HCT116 (cell line): ENCODE results near the gene ARSI. TPM values are rescaled to one million over a fixed set of nuclear protein-coding genes. Genes with fewer than 3 reads are reported as not detected.

Experiments
- ATAC-seq: fragments of 200-7000 bp; cut with Tn5 transposase; 2 replicates; pipeline ENCODE4 v1.9.1; 2020; ENCODE audit warnings: mild to moderate bottlenecking, moderate library complexity
- BruUV-seq: library from RNA; stranded (reverse); fragments of 400-500 nt; replicated peaks from 2 replicates; lab custom pipeline; 2021; lab: Mats Ljungman, UMichigan
- CTCF ChIA-PET: fragments of 300-600 bp; sonication (Branson Sonifier 250); formaldehyde crosslinking; loops from one replicate; lab custom pipeline; 2021; ENCODE audit warnings: antibody characterized with exemption; lab: Charles Lee
- POLR2A ChIA-PET: fragments of 300-600, 350-600 bp; sonication (Branson Sonifier 250); formaldehyde crosslinking; loops from one replicate; lab custom pipeline; 2021; ENCODE audit warnings: antibody characterized with exemption; lab: Charles Lee
- RAD21 ChIA-PET, 2 experiments: fragments of 300-600 bp; sonication (Branson Sonifier 250); formaldehyde crosslinking; loops; one replicate each; lab custom pipeline; 2023; ENCODE audit warnings: low total read pairs in 2 of 2; ENCODE audit not compliant: uncharacterized antibody in 2 of 2, unreplicated experiment in 2 of 2, low non-redundant PET in 1 of 2; lab: Charles Lee
- DNase-seq: peaks from one replicate; pipeline ENCODE4 v3.0.0-alpha.2; 2010; ENCODE audit warnings: low read depth, low spot score
- H2AFZ ChIP-seq: fragments of 200-600 bp; shearing (Covaris generic), sonication (generic); 2 replicates; pipeline ENCODE4 v1.6.1; 2017; ENCODE audit warnings: low read depth, mixed run types, mixed read lengths, antibody characterized with exemption, low read length; ENCODE audit not compliant: poor library complexity, severe bottlenecking
- H3K27ac ChIP-seq: 2 replicates; pipeline ENCODE4 v1.5.1; 2012; ENCODE audit warnings: low read depth, low read length
- H3K27me3 ChIP-seq: fragments of 200-600 bp; sonication (generic); 2 replicates; pipeline ENCODE4 v1.6.1; 2016; ENCODE audit warnings: mixed run types, low read length, mixed read lengths; ENCODE audit not compliant: insufficient read depth
- H3K36me3 ChIP-seq, 2 experiments: fragments of 200-500 bp in 1 of 2; fragments of 200-600 bp in 1 of 2; sonication (Bioruptor generic) in 1 of 2; sonication (generic) in 1 of 2; 2 replicates each; pipeline versions ENCODE4 v1.5.1 to v1.6.1; 2014 to 2016; ENCODE audit warnings: low read length in 2 of 2, inconsistent platforms in 1 of 2, mixed read lengths in 1 of 2, mixed run types in 1 of 2; ENCODE audit not compliant: insufficient read depth in 2 of 2, control insufficient read depth in 1 of 2
- H3K4me1 ChIP-seq, 2 experiments: fragments of 200-600 bp in 1 of 2; sonication (generic) in 1 of 2; 2 replicates each; pipeline versions ENCODE4 v1.5.1 to v1.6.1; 2012 to 2017; ENCODE audit warnings: low read length in 2 of 2, inconsistent platforms in 1 of 2, mild to moderate bottlenecking in 1 of 2, mixed read lengths in 1 of 2, mixed run types in 1 of 2, moderate library complexity in 1 of 2; ENCODE audit not compliant: insufficient read depth in 2 of 2, control insufficient read depth in 1 of 2
- H3K4me2 ChIP-seq: fragments of 200-600 bp; sonication (generic); 2 replicates; pipeline ENCODE4 v1.6.1; 2017; ENCODE audit warnings: mixed run types, low read length, mixed read lengths
- H3K4me3 ChIP-seq, 2 experiments: fragments of 200-600 bp in 1 of 2; sonication (generic) in 1 of 2; replicated peaks in 1 of 2; 2 replicates each; pipeline ENCODE4 v1.5.1; 2011 to 2016; ENCODE audit warnings: low read length in 2 of 2, control low read depth in 1 of 2, low read depth in 1 of 2, mild to moderate bottlenecking in 1 of 2, mixed read lengths in 1 of 2, mixed run types in 1 of 2
- H3K79me2 ChIP-seq: fragments of 200-600 bp; sonication (generic); 2 replicates; pipeline ENCODE4 v1.6.1; 2017; ENCODE audit warnings: mild to moderate bottlenecking, mixed run types, low read length, moderate library complexity, mixed read lengths; ENCODE audit not compliant: insufficient read depth
- H3K9ac ChIP-seq: fragments of 200-600 bp; sonication (generic); 2 replicates; pipeline ENCODE4 v1.6.1; 2016; ENCODE audit warnings: low read length, mixed read lengths
- H3K9me2 ChIP-seq: fragments of 200-600 bp; sonication (generic), shearing (Covaris generic); 2 replicates; pipeline ENCODE4 v1.6.1; 2017; ENCODE audit warnings: mixed run types, mild to moderate bottlenecking, moderate library complexity; ENCODE audit not compliant: insufficient read depth
- H3K9me3 ChIP-seq, 2 experiments: fragments of 200-500 bp in 1 of 2; fragments of 200-600 bp in 1 of 2; sonication (Bioruptor generic) in 1 of 2; sonication (generic) in 1 of 2; 2 replicates each; pipeline ENCODE4 v1.6.1; 2014 to 2017; ENCODE audit warnings: low read length in 2 of 2, mixed read lengths in 2 of 2, inconsistent platforms in 1 of 2, low read depth in 1 of 2, mild to moderate bottlenecking in 1 of 2, mixed run types in 1 of 2, moderate library complexity in 1 of 2; ENCODE audit not compliant: control insufficient read depth in 1 of 2, insufficient read depth in 1 of 2
- H4K20me1 ChIP-seq: fragments of 200-600 bp; sonication (generic), shearing (Covaris generic); 2 replicates; pipeline ENCODE4 v1.6.1; 2017; ENCODE audit warnings: mixed run types, mild to moderate bottlenecking, moderate library complexity; ENCODE audit not compliant: insufficient read depth
- CBX3 ChIP-seq: IDR thresholded peaks from 2 replicates; pipeline ENCODE4 v1.6.1; 2012; ENCODE audit warnings: low read depth
- EGR1 ChIP-seq: IDR thresholded peaks from 2 replicates; pipeline ENCODE4 v1.6.1; 2012; ENCODE audit warnings: low read depth
- ELF1 ChIP-seq: IDR thresholded peaks from 2 replicates; pipeline ENCODE4 v1.6.1; 2012; ENCODE audit warnings: low read depth, borderline replicate concordance
- EZH2 ChIP-seq: fragments of 200-600 bp; sonication (generic); IDR thresholded peaks from 2 replicates; pipeline ENCODE4 v1.6.1; 2017; ENCODE audit warnings: antibody characterized with exemption, mixed run types
- JUND ChIP-seq: IDR thresholded peaks from 2 replicates; pipeline ENCODE4 v1.6.1; 2012
- POLR2A ChIP-seq: IDR thresholded peaks from 2 replicates; pipeline ENCODE4 v1.7.0; 2011; ENCODE audit warnings: borderline replicate concordance; ENCODE audit not compliant: insufficient read depth, insufficient read length; ENCODE audit errors: extremely low read depth
- SIN3A ChIP-seq: IDR thresholded peaks from 2 replicates; pipeline ENCODE4 v1.6.1; 2012; ENCODE audit warnings: low read depth
- SP1 ChIP-seq: IDR thresholded peaks from 2 replicates; pipeline ENCODE4 v1.6.1; 2012; ENCODE audit warnings: low read depth
- SRF ChIP-seq: IDR thresholded peaks from 2 replicates; pipeline ENCODE4 v1.6.1; 2012; ENCODE audit warnings: low read depth
- YY1 ChIP-seq: IDR thresholded peaks from 2 replicates; pipeline ENCODE4 v1.6.1; 2011; ENCODE audit warnings: low read length, low read depth, moderate library complexity, mild to moderate bottlenecking; ENCODE audit not compliant: insufficient replicate concordance; ENCODE audit errors: extremely low read depth
- intact Hi-C: fragments of 100-400 bp; cut with micrococcal nuclease; formaldehyde crosslinking; loops from 2 replicates; pipeline ENCODE4 v1.10.0; 2022
- total RNA-seq: library from RNA; stranded (reverse); gene quantifications from one replicate; pipeline ENCODE4 v1.2.1, GENCODE V29; 2021; ENCODE audit not compliant: unreplicated experiment
- TF ChIP-seq, protein P1 (sequence below): IDR thresholded peaks from 2 replicates; pipeline ENCODE4 v1.6.1; 2012
- TF ChIP-seq, protein P2 (sequence below), 3 experiments: fragments of 200-600 bp in 1 of 3; sonication (generic) in 1 of 3; IDR thresholded peaks in 2 of 3; conservative IDR thresholded peaks in 1 of 3; 2 replicates each; pipeline ENCODE4 v1.5.1; 2012 to 2017; ENCODE audit warnings: low read depth in 2 of 3, low read length in 2 of 3, antibody characterized with exemption in 1 of 3, borderline replicate concordance in 1 of 3, control low read depth in 1 of 3, mild to moderate bottlenecking in 1 of 3, mixed read lengths in 1 of 3, mixed run types in 1 of 3, moderate library complexity in 1 of 3; ENCODE audit not compliant: insufficient read depth in 1 of 3
- TF ChIP-seq, protein P3 (sequence below): IDR thresholded peaks from 2 replicates; pipeline ENCODE4 v1.6.1; 2012; ENCODE audit warnings: low read depth

The ARSI gene
- total RNA-seq, 1 experiment from 2014 or later, result 0.07 TPM

DNA sequence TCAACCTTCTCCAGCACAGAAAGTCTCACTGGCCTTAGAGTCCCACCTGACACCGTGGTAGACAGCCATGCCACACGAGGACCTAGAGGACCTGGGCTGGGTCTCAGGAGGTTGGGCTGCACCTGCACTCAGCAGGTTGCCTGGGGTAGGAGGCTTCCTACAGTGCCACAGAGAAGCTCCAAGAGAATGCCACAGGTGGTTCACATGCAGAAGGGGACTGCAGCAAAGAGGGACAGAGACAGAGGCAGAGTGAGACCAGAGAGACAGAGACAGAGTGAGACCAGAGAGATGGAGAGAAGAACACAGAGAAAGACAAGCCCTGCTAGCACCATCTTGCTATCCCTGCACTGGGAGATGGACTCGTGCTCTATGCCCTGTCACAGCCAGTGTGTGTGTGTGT, 18.8 kb downstream of the ARSI start:
- Histone ChIP-seq H3K9me2 (no peaks in the 10 kb centered on the region), H3K4me2 (no peak overlapping the region), H3K9ac (no peak overlapping the region), H3K4me1 (no peaks in the 10 kb centered on the region), H3K79me2 (no peaks in the 10 kb centered on the region), H3K36me3 (no peaks in the 10 kb centered on the region), H3K27me3 (no peaks in the 10 kb centered on the region; the same call in 1 of the 2 replicates), H4K20me1 (no peaks in the 10 kb centered on the region)
- no peak for ATAC-seq
- ChIA-PET CTCF (no interaction called here), RAD21 (no interaction called here)
- BruUV-seq, result no TSS peak
- intact Hi-C loops, result no loop called here
- TF ChIP-seq, protein P1, sequence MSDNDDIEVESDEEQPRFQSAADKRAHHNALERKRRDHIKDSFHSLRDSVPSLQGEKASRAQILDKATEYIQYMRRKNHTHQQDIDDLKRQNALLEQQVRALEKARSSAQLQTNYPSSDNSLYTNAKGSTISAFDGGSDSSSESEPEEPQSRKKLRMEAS, result no peak
- TF ChIP-seq EZH2 (no peak), SIN3A (no peak), CBX3 (no peak)
- TF ChIP-seq, protein P2, sequence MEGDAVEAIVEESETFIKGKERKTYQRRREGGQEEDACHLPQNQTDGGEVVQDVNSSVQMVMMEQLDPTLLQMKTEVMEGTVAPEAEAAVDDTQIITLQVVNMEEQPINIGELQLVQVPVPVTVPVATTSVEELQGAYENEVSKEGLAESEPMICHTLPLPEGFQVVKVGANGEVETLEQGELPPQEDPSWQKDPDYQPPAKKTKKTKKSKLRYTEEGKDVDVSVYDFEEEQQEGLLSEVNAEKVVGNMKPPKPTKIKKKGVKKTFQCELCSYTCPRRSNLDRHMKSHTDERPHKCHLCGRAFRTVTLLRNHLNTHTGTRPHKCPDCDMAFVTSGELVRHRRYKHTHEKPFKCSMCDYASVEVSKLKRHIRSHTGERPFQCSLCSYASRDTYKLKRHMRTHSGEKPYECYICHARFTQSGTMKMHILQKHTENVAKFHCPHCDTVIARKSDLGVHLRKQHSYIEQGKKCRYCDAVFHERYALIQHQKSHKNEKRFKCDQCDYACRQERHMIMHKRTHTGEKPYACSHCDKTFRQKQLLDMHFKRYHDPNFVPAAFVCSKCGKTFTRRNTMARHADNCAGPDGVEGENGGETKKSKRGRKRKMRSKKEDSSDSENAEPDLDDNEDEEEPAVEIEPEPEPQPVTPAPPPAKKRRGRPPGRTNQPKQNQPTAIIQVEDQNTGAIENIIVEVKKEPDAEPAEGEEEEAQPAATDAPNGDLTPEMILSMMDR (IDR thresholded peaks at IDR 0.05 in 2 of 3, conservative IDR thresholded peaks at IDR 0.05 in 1 of 3; ENCODE audit: borderline replicate concordance in 1 of 3, insufficient read depth in 1 of 3, low read depth in 2 of 3, low read length in 2 of 3), result no peak
- TF ChIP-seq, all 23 proteins: peak for 0
- no peak overlapping the region for H3K4me3 ChIP-seq
- H2AFZ ChIP-seq, result no peak overlapping the region
- no peak overlapping the region for H3K27ac ChIP-seq
- no peak for DNase-seq
- POLR2A ChIA-PET, result no interaction called here
- H3K9me3 ChIP-seq, result no peaks in the 10 kb centered on the region

DNA sequence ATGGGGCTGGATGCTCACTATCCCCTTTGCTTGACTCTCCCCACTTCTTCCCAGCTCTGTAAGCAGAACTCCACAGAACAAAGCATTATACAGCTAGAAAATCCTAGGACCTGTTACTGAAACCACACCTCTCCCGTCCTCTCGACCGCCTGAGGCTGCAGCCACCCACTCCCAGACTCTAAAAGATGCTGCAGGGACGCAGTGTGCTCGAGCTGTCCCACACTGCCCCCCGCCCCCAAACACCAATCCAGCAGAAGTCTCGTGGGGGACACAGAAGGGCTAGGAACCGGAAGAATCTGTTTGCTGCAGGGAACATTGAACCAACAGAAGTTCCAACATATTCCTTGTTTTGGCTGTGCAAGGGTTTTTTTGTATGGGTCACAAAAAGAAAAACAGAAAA, 20.7 kb downstream of the ARSI start:
- no peak for ATAC-seq
- Histone ChIP-seq H3K9me2 (no peaks in the 10 kb centered on the region), H3K27me3 (no peaks in the 10 kb centered on the region), H3K4me3 (no peak overlapping the region), H4K20me1 (no peaks in the 10 kb centered on the region), H3K4me1 (no peaks in the 10 kb centered on the region), H3K79me2 (no peaks in the 10 kb centered on the region), H3K4me2 (no peak overlapping the region), H2AFZ (no peak overlapping the region), H3K36me3 (no peaks in the 10 kb centered on the region), H3K9me3 (no peaks in the 10 kb centered on the region), H3K9ac (no peak overlapping the region), H3K27ac (no peak overlapping the region)
- intact Hi-C loops, result no loop called here
- no peak for DNase-seq
- ChIA-PET POLR2A (interaction anchor here (0.6 kb wide), 1 partner anchor 502 kb away, joined by 3 read pairs; no protein-coding TSS in a partner anchor), CTCF (no interaction called here), RAD21 (no interaction called here)
- BruUV-seq, result no TSS peak
- no peak for TF ChIP-seq EGR1
- no peak for TF ChIP-seq JUND
- no peak for TF ChIP-seq ELF1
- no peak for TF ChIP-seq CBX3
- TF ChIP-seq, protein P3, sequence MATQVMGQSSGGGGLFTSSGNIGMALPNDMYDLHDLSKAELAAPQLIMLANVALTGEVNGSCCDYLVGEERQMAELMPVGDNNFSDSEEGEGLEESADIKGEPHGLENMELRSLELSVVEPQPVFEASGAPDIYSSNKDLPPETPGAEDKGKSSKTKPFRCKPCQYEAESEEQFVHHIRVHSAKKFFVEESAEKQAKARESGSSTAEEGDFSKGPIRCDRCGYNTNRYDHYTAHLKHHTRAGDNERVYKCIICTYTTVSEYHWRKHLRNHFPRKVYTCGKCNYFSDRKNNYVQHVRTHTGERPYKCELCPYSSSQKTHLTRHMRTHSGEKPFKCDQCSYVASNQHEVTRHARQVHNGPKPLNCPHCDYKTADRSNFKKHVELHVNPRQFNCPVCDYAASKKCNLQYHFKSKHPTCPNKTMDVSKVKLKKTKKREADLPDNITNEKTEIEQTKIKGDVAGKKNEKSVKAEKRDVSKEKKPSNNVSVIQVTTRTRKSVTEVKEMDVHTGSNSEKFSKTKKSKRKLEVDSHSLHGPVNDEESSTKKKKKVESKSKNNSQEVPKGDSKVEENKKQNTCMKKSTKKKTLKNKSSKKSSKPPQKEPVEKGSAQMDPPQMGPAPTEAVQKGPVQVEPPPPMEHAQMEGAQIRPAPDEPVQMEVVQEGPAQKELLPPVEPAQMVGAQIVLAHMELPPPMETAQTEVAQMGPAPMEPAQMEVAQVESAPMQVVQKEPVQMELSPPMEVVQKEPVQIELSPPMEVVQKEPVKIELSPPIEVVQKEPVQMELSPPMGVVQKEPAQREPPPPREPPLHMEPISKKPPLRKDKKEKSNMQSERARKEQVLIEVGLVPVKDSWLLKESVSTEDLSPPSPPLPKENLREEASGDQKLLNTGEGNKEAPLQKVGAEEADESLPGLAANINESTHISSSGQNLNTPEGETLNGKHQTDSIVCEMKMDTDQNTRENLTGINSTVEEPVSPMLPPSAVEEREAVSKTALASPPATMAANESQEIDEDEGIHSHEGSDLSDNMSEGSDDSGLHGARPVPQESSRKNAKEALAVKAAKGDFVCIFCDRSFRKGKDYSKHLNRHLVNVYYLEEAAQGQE, result no peak
- no peak for TF ChIP-seq SP1
- TF ChIP-seq POLR2A, result no peak
- TF ChIP-seq, protein P1, result no peak
- TF ChIP-seq YY1, result no peak
- TF ChIP-seq SRF, result no peak
